ENCODE measurements around the gene PRKG1. TPM values are rescaled to one million over a fixed set of nuclear protein-coding genes. Genes with fewer than 3 reads are reported as not detected.

The PRKG1 gene
- total RNA-seq, 4 donors from 2014 or later, result 24.5 to 46.1 (median 37.1) TPM

DNA sequence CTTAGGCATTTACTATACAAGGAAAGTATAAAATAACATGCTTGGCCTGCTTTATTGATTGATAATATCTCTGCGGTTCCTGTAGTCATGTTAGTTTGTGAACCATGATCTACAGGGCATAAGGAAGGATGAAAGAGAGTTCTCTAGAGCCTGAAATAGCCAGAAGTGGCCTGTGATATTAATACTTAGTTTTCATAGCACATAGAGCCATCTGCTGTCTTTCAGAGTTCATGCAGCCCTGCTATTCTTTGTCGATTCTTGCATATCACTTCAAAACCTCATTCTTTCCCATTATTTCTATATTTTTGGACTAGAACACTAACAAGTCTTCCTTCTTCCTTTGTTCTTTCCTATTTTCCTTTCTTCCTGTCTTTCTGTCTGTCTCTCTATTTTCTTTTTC lies 26.4 kb upstream of the PRKG1 start:
- peaks cover 0 to 12% (median 6%) of the 10 kb centered on the region in 4 donors for H3K4me1 ChIP-seq
- TF ChIP-seq, protein P1, sequence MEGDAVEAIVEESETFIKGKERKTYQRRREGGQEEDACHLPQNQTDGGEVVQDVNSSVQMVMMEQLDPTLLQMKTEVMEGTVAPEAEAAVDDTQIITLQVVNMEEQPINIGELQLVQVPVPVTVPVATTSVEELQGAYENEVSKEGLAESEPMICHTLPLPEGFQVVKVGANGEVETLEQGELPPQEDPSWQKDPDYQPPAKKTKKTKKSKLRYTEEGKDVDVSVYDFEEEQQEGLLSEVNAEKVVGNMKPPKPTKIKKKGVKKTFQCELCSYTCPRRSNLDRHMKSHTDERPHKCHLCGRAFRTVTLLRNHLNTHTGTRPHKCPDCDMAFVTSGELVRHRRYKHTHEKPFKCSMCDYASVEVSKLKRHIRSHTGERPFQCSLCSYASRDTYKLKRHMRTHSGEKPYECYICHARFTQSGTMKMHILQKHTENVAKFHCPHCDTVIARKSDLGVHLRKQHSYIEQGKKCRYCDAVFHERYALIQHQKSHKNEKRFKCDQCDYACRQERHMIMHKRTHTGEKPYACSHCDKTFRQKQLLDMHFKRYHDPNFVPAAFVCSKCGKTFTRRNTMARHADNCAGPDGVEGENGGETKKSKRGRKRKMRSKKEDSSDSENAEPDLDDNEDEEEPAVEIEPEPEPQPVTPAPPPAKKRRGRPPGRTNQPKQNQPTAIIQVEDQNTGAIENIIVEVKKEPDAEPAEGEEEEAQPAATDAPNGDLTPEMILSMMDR (IDR thresholded peaks at IDR 0.05), result peak in 1 of 3 experiments; percentile 23
- TF ChIP-seq POLR2A (IDR thresholded peaks at IDR 0.05; ENCODE audit: low read depth), result no peak
- no peak for TF ChIP-seq POLR2AphosphoS5 (IDR thresholded peaks at IDR 0.05)
- no peaks in the 10 kb centered on the region for H3K9me3 ChIP-seq
- H3K4me3 ChIP-seq, result no peak overlapping the region
- WGBS, result 63% methylated on average over 2 of the region's 2 CpGs
- H3K27ac ChIP-seq (replicated peaks in 1 of 4), result no peak overlapping the region
- no peaks in the 10 kb centered on the region for H3K36me3 ChIP-seq
- H3K27me3 ChIP-seq, result no peaks in the 10 kb centered on the region
- intact Hi-C loops (cut with DNase I), result loop anchor here (5.0 kb wide), 1 partner anchor 36 kb away; no protein-coding TSS in a partner anchor
- no peak for DNase-seq (ENCODE audit: extremely low spot score)

DNA sequence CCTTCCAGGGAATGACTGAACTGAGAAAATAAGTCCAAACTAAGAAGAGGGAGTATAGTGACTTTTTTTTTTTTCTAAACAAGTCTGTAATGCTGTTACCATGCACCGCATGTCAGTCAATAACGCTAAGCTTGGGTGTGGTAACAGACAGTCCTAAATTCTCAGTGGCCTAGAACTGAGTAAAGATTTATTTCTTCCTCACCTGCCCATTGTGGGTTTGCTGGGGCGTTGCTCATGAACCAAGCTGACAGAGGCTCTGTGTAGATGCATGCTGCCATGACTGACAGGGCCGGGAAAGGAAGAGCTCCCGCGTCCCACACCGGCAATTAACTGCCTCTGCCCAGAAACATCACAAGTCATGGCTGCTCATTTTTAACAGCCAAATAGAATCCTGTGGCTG lies 25.5 kb upstream of the PRKG1 start:
- Histone ChIP-seq H3K4me1 (peaks cover 0 to 12% (median 6%) of the 10 kb centered on the region in 4 donors), H3K9me3 (no peaks in the 10 kb centered on the region), H3K36me3 (no peaks in the 10 kb centered on the region), H3K27me3 (no peaks in the 10 kb centered on the region), H3K27ac (replicated peaks in 1 of 4) (no peak overlapping the region), H3K4me3 (no peak overlapping the region)
- TF ChIP-seq POLR2A (IDR thresholded peaks at IDR 0.05; ENCODE audit: low read depth), result no peak
- TF ChIP-seq EP300 (IDR thresholded peaks at IDR 0.05), result no peak
- no peak for TF ChIP-seq POLR2AphosphoS5 (IDR thresholded peaks at IDR 0.05)
- TF ChIP-seq, protein P1 (IDR thresholded peaks at IDR 0.05), result no peak
- no peak for DNase-seq (ENCODE audit: extremely low spot score)
- intact Hi-C loops (cut with DNase I), result loop anchor here (5.0 kb wide), 1 partner anchor 36 kb away; no protein-coding TSS in a partner anchor
- WGBS, result 80% methylated on average over 7 of the region's 7 CpGs

DNA sequence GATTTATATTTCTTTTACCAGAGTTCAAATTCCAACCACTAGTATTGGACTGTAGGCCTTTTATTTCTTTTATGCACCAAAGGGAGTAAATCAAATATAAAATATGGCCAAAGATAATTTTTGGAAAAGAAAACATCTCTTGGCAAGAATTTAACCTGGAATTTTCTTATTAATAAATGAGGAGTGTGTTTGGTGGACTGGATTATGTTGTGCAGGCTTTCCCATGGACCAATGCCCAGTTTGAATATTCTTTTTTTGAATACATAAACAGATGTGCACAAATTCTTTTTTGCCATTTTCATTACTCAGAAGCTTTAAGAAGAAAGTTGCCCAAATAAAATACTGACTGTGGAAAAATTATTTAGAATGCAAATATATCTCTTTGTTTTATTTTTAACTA lies 22.1 kb upstream of the PRKG1 start:
- intact Hi-C loops (cut with DNase I), result no loop called here
- peaks cover 0 to 12% (median 6%) of the 10 kb centered on the region in 4 donors for H3K4me1 ChIP-seq
- no peak for TF ChIP-seq POLR2AphosphoS5 (IDR thresholded peaks at IDR 0.05)
- TF ChIP-seq, protein P1 (IDR thresholded peaks at IDR 0.05), result no peak
- no peak for TF ChIP-seq POLR2A (IDR thresholded peaks at IDR 0.05; ENCODE audit: low read depth)
- TF ChIP-seq EP300 (IDR thresholded peaks at IDR 0.05), result no peak
- H3K27ac ChIP-seq (replicated peaks in 1 of 4), result no peak overlapping the region
- no peaks in the 10 kb centered on the region for H3K27me3 ChIP-seq
- H3K9me3 ChIP-seq, result no peaks in the 10 kb centered on the region
- no peak for DNase-seq (ENCODE audit: extremely low spot score)
- H3K4me3 ChIP-seq, result no peak overlapping the region
- H3K36me3 ChIP-seq, result no peaks in the 10 kb centered on the region

DNA sequence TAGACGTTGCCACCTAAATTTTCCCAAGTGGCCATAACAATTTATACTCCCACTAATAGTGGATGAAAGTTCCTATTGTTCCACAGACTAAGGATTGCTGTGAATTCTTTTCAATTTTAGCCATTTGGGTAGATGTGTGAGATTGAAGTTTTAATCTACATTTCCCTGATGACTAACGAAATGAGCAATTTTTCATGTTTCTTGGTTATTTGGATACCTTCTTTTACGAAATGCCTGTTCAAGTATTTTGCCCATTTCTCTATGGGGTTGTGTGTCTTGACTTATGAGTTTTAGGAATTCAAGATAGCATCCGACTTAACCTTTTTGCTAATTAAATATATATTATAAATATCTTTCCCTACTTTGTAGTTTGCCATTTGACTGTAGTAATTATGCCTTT lies 16.4 kb upstream of the PRKG1 start:
- WGBS, result 96% methylated on average over 4 of the region's 4 CpGs

More for the DNA sequence above, 16.4 kb upstream of the PRKG1 start:
- Histone ChIP-seq H3K4me3 (no peak overlapping the region), H3K27me3 (no peaks in the 10 kb centered on the region), H3K27ac (replicated peaks in 1 of 4) (no peak overlapping the region), H3K4me1 (no peaks in the 10 kb centered on the region), H3K36me3 (no peaks in the 10 kb centered on the region), H3K9me3 (peaks cover 0 to 10% (median 4%) of the 10 kb centered on the region in 4 donors)
- TF ChIP-seq POLR2AphosphoS5 (IDR thresholded peaks at IDR 0.05) (no peak), POLR2A (IDR thresholded peaks at IDR 0.05; ENCODE audit: low read depth) (no peak), EP300 (IDR thresholded peaks at IDR 0.05) (no peak)
- TF ChIP-seq, protein P1 (IDR thresholded peaks at IDR 0.05), result no peak
- intact Hi-C loops (cut with DNase I), result no loop called here
- DNase-seq (ENCODE audit: extremely low spot score), result no peak

Measured in esophagus muscularis mucosa (tissue), 4 donors.